GM19452 (cell line): ENCODE measurements around the gene CNTN6.

Experiments used
- ATAC-seq: cut with Tn5 transposase; IDR thresholded peaks from one replicate; pipeline ENCODE4 v1.9.1; 2021; ENCODE audit not compliant: unreplicated experiment

CNTN6 gene

DNA sequence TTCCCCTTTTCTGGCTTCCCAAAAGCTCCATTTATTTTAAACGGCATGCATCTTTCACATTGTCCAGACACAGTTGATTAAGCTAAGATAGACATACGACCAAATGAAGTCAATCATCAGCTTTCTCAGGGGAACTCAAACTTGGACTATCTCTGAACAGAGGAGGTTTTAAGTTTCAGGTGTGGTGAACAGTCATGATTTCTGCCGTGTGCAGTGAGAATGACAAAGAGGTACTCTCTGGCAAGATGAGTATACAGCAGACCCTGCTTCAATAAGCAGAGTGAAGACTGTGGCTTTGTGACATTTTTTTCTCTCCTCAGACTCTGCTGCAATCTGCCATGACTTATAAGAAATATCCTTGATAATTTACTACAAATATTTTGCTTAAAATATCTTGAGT lies 307.7 kb downstream of the CNTN6 start:
- no peak for ATAC-seq

- no peak for ATAC-seq
Measured at GRCh38 chr3:1404270-1404962, 311.6 kb downstream of the CNTN6 start.

- ATAC-seq: no peak
Measured at GRCh38 chr3:1406250-1406649, 313.4 kb downstream of the CNTN6 start.

- no peak for ATAC-seq
Measured at GRCh38 chr3:1421577-1421976, 328.8 kb downstream of the CNTN6 start.

GRCh38 chr3:1423566-1424089 lies 330.8 kb downstream of the CNTN6 start:
- no peak for ATAC-seq

DNA sequence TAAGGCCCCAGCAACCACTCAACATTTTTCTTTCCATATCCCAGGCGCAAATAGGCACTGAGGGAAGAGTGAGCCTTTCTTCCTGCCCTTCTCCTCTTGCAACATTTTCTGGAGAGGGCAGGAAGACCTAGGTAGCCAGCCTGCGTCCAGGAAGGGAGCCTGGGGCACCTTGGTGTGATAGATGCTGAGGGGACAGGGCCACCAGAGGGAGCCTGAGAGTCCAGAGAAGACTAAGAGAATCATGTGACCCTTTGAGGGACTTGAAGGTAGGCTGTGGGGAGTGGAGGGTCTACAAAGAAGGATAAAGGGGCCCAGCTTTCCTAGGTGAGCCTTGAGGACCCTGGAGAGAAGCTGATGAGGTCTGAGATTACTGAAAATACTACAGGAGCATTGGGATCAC lies 346.6 kb downstream of the CNTN6 start:
- ATAC-seq: no peak

DNA sequence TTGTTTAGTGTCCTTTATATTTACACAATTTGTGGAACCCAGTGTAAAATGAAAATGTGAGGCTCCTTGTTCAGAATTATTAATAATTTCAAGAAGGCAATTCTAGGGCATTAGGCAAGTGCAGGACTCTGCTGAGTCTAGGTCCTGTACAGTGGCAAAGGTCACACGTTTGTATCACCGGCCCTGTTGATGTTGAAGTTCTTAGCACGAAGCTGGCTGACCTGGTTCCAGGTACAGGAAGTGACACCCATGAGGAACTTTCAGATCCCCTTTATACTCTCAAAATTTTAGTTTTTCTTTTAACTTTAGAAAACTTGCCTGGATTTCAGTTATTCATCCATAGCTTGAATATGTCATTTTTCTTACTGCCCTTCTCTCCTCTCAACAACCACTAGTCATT lies 349.4 kb downstream of the CNTN6 start:
- ATAC-seq: no peak

GRCh38 chr3:1444195-1444594 lies 351.4 kb downstream of the CNTN6 start:
- ATAC-seq: no peak

DNA sequence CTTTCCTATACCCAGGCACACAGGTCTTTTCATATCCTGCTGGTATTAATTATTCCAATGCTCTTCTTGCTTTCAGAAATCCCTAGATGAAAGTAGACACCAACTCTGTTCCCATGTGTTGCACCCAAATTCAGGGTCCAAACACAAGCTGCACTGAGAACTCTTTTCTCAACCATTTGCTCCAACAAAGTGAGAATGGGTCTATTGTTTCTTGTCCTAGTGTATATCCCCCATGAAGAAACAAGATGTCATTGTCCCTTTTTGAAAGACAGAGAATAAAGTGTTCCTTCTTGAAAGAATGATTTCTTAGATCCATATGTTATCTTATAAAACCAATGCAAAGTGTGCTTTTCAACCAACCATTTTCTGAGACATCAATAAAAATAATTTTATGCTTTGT lies 353.7 kb downstream of the CNTN6 start:
- no peak for ATAC-seq

- ATAC-seq: no peak
Measured at GRCh38 chr3:1447452-1447851, 354.6 kb downstream of the CNTN6 start.

DNA sequence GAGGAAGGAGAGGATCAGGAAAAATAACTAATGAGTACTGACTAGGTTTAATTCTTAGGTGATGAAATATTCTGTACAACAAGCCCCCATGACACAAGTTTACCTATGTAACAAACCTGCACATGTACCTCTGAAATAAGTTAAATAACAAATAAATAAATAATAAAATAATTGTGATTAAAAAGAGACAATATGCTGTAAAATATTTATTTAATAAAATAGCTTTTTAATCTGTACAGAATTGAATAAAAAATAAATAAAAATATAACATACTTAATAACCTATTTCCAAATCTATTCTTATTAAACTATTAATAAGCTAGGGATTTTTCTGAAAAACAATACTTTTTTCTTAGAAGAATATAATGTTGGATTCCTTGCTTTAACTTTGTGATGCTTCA lies 355.6 kb downstream of the CNTN6 start:
- ATAC-seq: no peak
